ENCODE results near the gene LMBR1. TPM values are rescaled to one million over a fixed set of nuclear protein-coding genes. Genes with fewer than 3 reads are reported as not detected.
A peak's percentile ranks its signal among the peaks of the same experiment; 100 is the strongest.

LMBR1 gene
- total RNA-seq, 1 experiment from 2014 or later, result 82.6 TPM

- intact Hi-C loops (cut with micrococcal nuclease; ENCODE audit: unreplicated experiment), result no loop called here
- TF ChIP-seq CTCF (IDR thresholded peaks at IDR 0.05) (no peak), REST (IDR thresholded peaks at IDR 0.05; ENCODE audit: insufficient read depth in 1 of 2, low read depth in 2 of 2, low read length in 1 of 2) (no peak), TCF7L2 (IDR thresholded peaks at IDR 0.05; ENCODE audit: low read depth, low read length) (peak; percentile 56; the same call in 1 of the 2 replicates), POLR2AphosphoS5 (IDR thresholded peaks at IDR 0.05; ENCODE audit: low read depth, low read length) (no peak), SIN3A (IDR thresholded peaks at IDR 0.05; ENCODE audit: borderline replicate concordance, insufficient read depth, low read depth, low read length) (no peak)
- no peaks in the 10 kb centered on the region for H3K9me3 ChIP-seq (ENCODE audit: control insufficient read depth, insufficient read depth, low read depth, low read length)
- CTCF ChIA-PET, result no interaction called here
- DNase-seq (ENCODE audit: low read depth, low spot score), result no peak
- no peaks in the 10 kb centered on the region; the same call in 1 of the 2 replicates for H3K4me1 ChIP-seq (ENCODE audit: control insufficient read depth, insufficient read depth, low read length)
- no TSS peak for BruUV-seq (replicated peaks)
- no peak overlapping the region for H3K27ac ChIP-seq (ENCODE audit: low read length)
- POLR2A ChIA-PET, result no interaction called here
- no peak for ATAC-seq
- H3K4me3 ChIP-seq (ENCODE audit: low read depth in 2 of 2, low read length in 2 of 2), result no peak overlapping the region
- in situ Hi-C loops (cut with HindIII; ENCODE audit: low pct_unique_long_range_greater_than_20kb, low sequenced_read_pairs), result no loop called here
- no peaks in the 10 kb centered on the region for H3K36me3 ChIP-seq (ENCODE audit: control insufficient read depth, insufficient read depth, low read length)
- no peaks in the 10 kb centered on the region for H3K27me3 ChIP-seq (ENCODE audit: control insufficient read depth, insufficient read depth, low read length)
Observed at GRCh38 chr7:156666368-156667109, 226.4 kb downstream of the LMBR1 start.

GRCh38 chr7:156665101-156665500 lies 227.9 kb downstream of the LMBR1 start:
- CTCF ChIA-PET, result no interaction called here
- POLR2A ChIA-PET, result no interaction called here

More at GRCh38 chr7:156665101-156665500, 227.9 kb downstream of the LMBR1 start:
- no peaks in the 10 kb centered on the region for H3K27me3 ChIP-seq (ENCODE audit: control insufficient read depth, insufficient read depth, low read length)
- no peak overlapping the region for H3K4me3 ChIP-seq (ENCODE audit: low read depth in 2 of 2, low read length in 2 of 2)
- no TSS peak for BruUV-seq (replicated peaks)
- no peak overlapping the region for H3K27ac ChIP-seq (ENCODE audit: low read length)
- TF ChIP-seq TCF7L2 (IDR thresholded peaks at IDR 0.05; ENCODE audit: low read depth, low read length) (no peak), CTCF (IDR thresholded peaks at IDR 0.05) (no peak), POLR2AphosphoS5 (IDR thresholded peaks at IDR 0.05; ENCODE audit: low read depth, low read length) (no peak), SIN3A (IDR thresholded peaks at IDR 0.05; ENCODE audit: borderline replicate concordance, insufficient read depth, low read depth, low read length) (no peak), REST (IDR thresholded peaks at IDR 0.05; ENCODE audit: insufficient read depth in 1 of 2, low read depth in 2 of 2, low read length in 1 of 2) (no peak)
- no peak for DNase-seq (ENCODE audit: low read depth, low spot score)
- in situ Hi-C loops (cut with HindIII; ENCODE audit: low pct_unique_long_range_greater_than_20kb, low sequenced_read_pairs), result no loop called here
- no peak for ATAC-seq
- intact Hi-C loops (cut with micrococcal nuclease; ENCODE audit: unreplicated experiment), result no loop called here
- no peaks in the 10 kb centered on the region for H3K9me3 ChIP-seq (ENCODE audit: control insufficient read depth, insufficient read depth, low read depth, low read length)
- H3K4me1 ChIP-seq (ENCODE audit: control insufficient read depth, insufficient read depth, low read length), result no peaks in the 10 kb centered on the region; the same call in 1 of the 2 replicates
- no peaks in the 10 kb centered on the region for H3K36me3 ChIP-seq (ENCODE audit: control insufficient read depth, insufficient read depth, low read length)
